ENCODE data around the gene ASB10. TPM values are rescaled to one million over a fixed set of nuclear protein-coding genes. Genes with fewer than 3 reads are reported as not detected.

ASB10 gene
- total RNA-seq, 2 donors from 2014 or later: not detected

DNA sequence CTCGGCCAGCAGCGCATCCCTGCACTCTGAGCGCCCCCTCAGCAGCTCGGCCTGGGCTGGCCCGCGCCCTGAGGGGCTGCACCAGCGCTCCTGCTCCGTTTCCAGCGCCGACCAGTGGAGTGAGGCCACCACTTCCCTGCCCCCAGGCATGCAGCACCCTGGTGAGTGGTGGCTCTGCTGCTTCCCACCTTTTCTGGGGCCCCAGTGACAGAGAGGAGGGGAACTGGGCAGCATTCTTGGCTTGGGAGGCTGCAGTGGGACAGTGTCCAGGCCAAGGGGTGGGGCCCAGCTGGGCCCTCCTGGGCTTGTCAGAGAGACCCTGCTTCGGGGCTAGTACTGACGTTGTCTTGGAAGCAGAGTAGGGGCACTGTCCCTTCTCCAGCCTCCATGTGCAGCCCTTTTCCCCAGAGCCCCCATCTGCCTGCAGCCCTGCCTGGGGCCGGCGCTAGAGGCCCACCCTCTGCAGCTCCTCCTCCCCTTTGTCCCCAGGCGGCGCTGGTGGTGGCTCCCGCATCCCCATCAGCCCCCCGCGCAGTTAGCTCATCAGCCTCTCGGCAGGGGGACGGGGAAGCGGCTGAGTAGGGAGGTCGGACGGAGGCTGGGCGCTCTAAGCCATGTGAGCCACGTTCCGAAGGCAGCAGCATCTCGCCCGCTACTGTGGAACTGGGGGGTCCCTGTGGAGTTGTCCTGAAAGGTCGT is 48.7 kb downstream of the ASB10 start:
- H3K27ac ChIP-seq: no peak overlapping the region
- H3K36me3 ChIP-seq: peaks cover 12 to 42% of the 10 kb centered on the region in 2 donors
- H3K4me1 ChIP-seq (replicated peaks): no peaks in the 10 kb centered on the region
- WGBS: 71% methylated on average over 27 of the region's 30 CpGs
- no peaks in the 10 kb centered on the region for H3K27me3 ChIP-seq (replicated peaks; ENCODE audit: insufficient read depth)
- intact Hi-C loops (cut with DNase I): no loop called here
- TF ChIP-seq POLR2AphosphoS5 (IDR thresholded peaks at IDR 0.05): no peak
- TF ChIP-seq, protein P1, sequence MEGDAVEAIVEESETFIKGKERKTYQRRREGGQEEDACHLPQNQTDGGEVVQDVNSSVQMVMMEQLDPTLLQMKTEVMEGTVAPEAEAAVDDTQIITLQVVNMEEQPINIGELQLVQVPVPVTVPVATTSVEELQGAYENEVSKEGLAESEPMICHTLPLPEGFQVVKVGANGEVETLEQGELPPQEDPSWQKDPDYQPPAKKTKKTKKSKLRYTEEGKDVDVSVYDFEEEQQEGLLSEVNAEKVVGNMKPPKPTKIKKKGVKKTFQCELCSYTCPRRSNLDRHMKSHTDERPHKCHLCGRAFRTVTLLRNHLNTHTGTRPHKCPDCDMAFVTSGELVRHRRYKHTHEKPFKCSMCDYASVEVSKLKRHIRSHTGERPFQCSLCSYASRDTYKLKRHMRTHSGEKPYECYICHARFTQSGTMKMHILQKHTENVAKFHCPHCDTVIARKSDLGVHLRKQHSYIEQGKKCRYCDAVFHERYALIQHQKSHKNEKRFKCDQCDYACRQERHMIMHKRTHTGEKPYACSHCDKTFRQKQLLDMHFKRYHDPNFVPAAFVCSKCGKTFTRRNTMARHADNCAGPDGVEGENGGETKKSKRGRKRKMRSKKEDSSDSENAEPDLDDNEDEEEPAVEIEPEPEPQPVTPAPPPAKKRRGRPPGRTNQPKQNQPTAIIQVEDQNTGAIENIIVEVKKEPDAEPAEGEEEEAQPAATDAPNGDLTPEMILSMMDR (IDR thresholded peaks at IDR 0.05): no peak
- TF ChIP-seq POLR2A (IDR thresholded peaks at IDR 0.05): no peak
- H3K9me3 ChIP-seq: no peaks in the 10 kb centered on the region
- DNase-seq (ENCODE audit: low spot score): no peak
- no peak overlapping the region for H3K4me3 ChIP-seq

DNA sequence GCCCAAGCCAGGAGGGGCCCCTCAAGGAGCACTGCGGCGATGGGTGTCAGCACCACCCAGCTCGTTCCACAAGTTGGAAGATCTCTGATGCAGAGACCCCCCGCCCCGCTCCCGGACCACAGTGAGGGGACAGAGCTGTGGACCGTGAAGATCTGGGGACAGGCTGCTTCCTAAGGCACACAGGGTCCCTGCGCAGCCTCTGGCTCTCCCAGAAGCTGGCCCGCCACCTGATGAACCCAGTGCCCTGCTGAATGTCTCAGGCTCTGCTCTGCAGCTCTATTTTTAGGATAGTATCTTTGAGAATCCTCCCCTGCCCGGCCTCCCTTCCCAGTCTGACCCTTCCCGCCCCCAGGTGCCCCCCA is 49.3 kb downstream of the ASB10 start:
- intact Hi-C loops (cut with DNase I): no loop called here
- TF ChIP-seq, protein P1 (IDR thresholded peaks at IDR 0.05): no peak
- TF ChIP-seq POLR2A (IDR thresholded peaks at IDR 0.05) (no peak), POLR2AphosphoS5 (IDR thresholded peaks at IDR 0.05) (no peak)
- WGBS: 89% methylated on average over 11 of the region's 11 CpGs
- Histone ChIP-seq H3K27ac (no peak overlapping the region), H3K36me3 (peaks cover 16 to 42% of the 10 kb centered on the region in 2 donors), H3K27me3 (replicated peaks; ENCODE audit: insufficient read depth) (no peaks in the 10 kb centered on the region), H3K4me1 (replicated peaks) (no peaks in the 10 kb centered on the region), H3K4me3 (no peak overlapping the region), H3K9me3 (no peaks in the 10 kb centered on the region)
- DNase-seq (ENCODE audit: low spot score): no peak

DNA sequence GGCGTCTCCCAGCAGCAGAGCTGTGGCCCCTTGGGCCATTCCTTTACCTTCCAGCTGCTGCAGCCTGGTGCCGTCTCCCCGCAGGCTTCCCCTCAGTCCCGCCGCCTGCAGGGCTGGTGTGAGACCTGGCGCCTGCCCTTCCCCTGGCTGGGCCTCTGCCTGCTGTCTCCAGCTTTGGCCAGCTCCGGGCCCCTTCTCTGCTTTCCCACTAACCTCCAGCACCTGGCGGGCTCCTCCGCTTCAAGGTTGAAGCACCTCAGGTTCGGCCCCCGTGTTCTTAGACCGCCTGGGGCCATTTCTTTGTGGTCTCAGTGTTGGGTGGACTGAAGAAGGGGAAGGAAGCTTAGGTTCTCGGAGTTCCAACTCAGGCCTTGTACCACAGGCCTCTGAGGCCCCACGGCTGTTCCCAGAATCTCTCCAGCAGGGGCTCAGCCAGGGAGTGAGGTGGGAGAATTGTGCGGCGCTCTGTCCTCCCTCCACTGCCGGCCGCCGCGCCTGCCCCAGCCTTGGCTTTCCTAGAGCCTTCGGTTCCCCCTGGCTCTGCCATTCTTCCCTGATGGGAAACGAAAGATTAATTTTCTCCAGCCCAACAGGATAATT is 49.9 kb downstream of the ASB10 start:
- intact Hi-C loops (cut with DNase I): no loop called here
- no peaks in the 10 kb centered on the region for H3K27me3 ChIP-seq (replicated peaks; ENCODE audit: insufficient read depth)

DNA sequence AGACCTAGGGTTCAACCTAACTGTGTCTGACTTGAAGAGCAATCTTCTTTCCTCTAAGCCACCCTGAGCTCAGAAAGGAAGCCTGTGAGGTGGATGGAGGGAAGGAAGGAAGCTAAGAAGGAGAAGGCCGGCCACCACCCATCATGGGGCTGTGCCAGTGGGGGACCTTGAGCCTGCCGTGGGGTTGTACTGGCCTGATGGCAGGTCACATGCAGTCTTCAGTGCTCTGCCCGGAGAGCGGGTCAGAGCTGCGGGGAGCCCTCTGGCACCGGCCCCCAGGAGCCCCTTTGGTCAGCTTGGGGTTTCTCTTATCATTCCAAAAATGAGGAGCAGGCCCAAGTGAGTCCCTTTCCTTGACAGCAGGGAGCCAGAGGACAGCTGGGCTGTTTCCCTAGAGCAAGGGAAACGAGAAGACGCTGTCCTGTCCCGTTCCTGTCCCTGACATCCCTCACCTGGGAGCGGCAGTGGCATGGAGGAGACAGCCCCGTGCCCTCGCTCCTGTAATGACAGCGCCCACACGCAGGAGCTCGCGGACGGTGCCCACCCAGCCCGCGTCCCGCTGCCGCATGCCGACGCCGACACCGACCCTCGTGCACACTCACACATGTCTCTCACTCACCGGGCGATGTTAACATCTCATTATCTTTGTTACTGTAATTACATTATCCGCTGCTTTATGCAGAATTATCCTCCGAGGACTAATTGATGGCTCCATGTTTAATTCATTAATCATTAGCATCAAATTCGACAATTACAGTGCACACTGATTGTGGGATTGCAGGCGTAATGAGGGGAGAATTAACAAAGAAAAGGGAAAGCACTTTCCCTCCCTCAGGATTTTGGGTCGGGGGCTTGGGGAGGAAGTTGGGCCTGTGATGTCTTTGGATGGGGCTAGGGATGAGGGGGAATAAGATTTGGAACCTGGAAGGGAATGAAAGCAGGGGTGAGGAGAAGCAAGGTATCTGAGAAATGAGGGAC is 50.9 kb downstream of the ASB10 start:
- Histone ChIP-seq H3K27me3 (replicated peaks; ENCODE audit: insufficient read depth) (no peaks in the 10 kb centered on the region), H3K27ac (no peak overlapping the region), H3K36me3 (peaks cover 21 to 44% of the 10 kb centered on the region in 2 donors), H3K4me3 (no peak overlapping the region), H3K9me3 (no peaks in the 10 kb centered on the region), H3K4me1 (replicated peaks) (no peaks in the 10 kb centered on the region)
- TF ChIP-seq, protein P1 (IDR thresholded peaks at IDR 0.05): no peak
- TF ChIP-seq POLR2A (IDR thresholded peaks at IDR 0.05) (no peak), POLR2AphosphoS5 (IDR thresholded peaks at IDR 0.05) (no peak)
- DNase-seq (ENCODE audit: low spot score): no peak
- intact Hi-C loops (cut with DNase I): no loop called here
- whole genome bisulfite sequencing: 87% methylated on average over 32 of the region's 33 CpGs

More for the DNA sequence above, 49.9 kb downstream of the ASB10 start:
- Histone ChIP-seq H3K4me3 (no peak overlapping the region), H3K9me3 (no peaks in the 10 kb centered on the region), H3K27ac (no peak overlapping the region), H3K4me1 (replicated peaks) (no peaks in the 10 kb centered on the region), H3K36me3 (peaks cover 21 to 44% of the 10 kb centered on the region in 2 donors)
- 82% methylated on average over 22 of the region's 22 CpGs for WGBS
- DNase-seq (ENCODE audit: low spot score): no peak
- TF ChIP-seq, protein P1 (IDR thresholded peaks at IDR 0.05): no peak
- TF ChIP-seq POLR2AphosphoS5 (IDR thresholded peaks at IDR 0.05) (no peak), POLR2A (IDR thresholded peaks at IDR 0.05) (no peak)

Data from prostate gland (tissue), 2 donors.